Keratinocyte (primary cell): ENCODE data around the gene AFF2. TPM values are rescaled to one million over a fixed set of nuclear protein-coding genes. Genes with fewer than 3 reads are reported as not detected.

Experiments
- DNase-seq: peaks from one replicate; pipeline ENCODE4 v3.0.0-alpha.2; 2011; ENCODE audit warnings: low read depth, missing footprints, low spot score
- FAIRE-seq: peaks from 2 replicates; lab custom pipeline; 2011; peaks lifted over from hg19 to GRCh38; lab: Jason Lieb, UNC
- H2AFZ ChIP-seq: 2 replicates; pipeline ENCODE4 v1.6.0; 2012; ENCODE audit warnings: low read length, control low read depth, inconsistent platforms; ENCODE audit not compliant: control insufficient read depth
- H3K27ac ChIP-seq: 2 replicates; pipeline ENCODE4 v1.5.1; 2011; ENCODE audit warnings: low read length; ENCODE audit not compliant: control insufficient read depth, insufficient read depth
- H3K27me3 ChIP-seq: 3 replicates; pipeline ENCODE4 v1.6.0; 2011; ENCODE audit warnings: low read length; ENCODE audit not compliant: control insufficient read depth, insufficient read depth; ENCODE audit errors: extremely low read depth
- H3K36me3 ChIP-seq, 2 experiments: 2 replicates in 1 of 2; 3 replicates in 1 of 2; pipeline ENCODE4 v1.5.1; 2011; ENCODE audit warnings: low read length in 2 of 2, mild to moderate bottlenecking in 1 of 2; ENCODE audit not compliant: control insufficient read depth in 2 of 2, insufficient read depth in 2 of 2; ENCODE audit errors: extremely low read depth in 1 of 2
- H3K4me1 ChIP-seq: 3 replicates; pipeline ENCODE4 v1.5.1; 2011; ENCODE audit warnings: low read length; ENCODE audit not compliant: control insufficient read depth, insufficient read depth; ENCODE audit errors: extremely low read depth
- H3K4me2 ChIP-seq: 3 replicates; pipeline ENCODE4 v1.6.0; 2011; ENCODE audit warnings: low read depth, low read length; ENCODE audit not compliant: control insufficient read depth, insufficient read depth; ENCODE audit errors: extremely low read depth
- H3K4me3 ChIP-seq, 3 experiments: fragments of 200-600 bp in 1 of 3; sonication (generic) in 1 of 3; 2 replicates in 2 of 3; 3 replicates in 1 of 3; pipeline ENCODE4 v1.5.1; 2011 to 2016; ENCODE audit warnings: low read length in 3 of 3, mild to moderate bottlenecking in 3 of 3, control low read depth in 2 of 3, inconsistent platforms in 1 of 3, low read depth in 1 of 3, mixed read lengths in 1 of 3, mixed run types in 1 of 3, moderate library complexity in 1 of 3; ENCODE audit not compliant: control insufficient read depth in 2 of 3, insufficient read depth in 2 of 3; ENCODE audit errors: extremely low read depth in 1 of 3
- H3K79me2 ChIP-seq: 2 replicates; pipeline ENCODE4 v1.6.0; 2012; ENCODE audit warnings: low read length; ENCODE audit not compliant: control insufficient read depth, insufficient read depth
- H3K9ac ChIP-seq: 3 replicates; pipeline ENCODE4 v1.6.0; 2011; ENCODE audit warnings: low read length; ENCODE audit not compliant: control insufficient read depth, insufficient read depth; ENCODE audit errors: extremely low read depth
- H3K9me1 ChIP-seq: 3 replicates; pipeline ENCODE4 v1.6.0; 2011; ENCODE audit warnings: low read length; ENCODE audit not compliant: control insufficient read depth, insufficient read depth; ENCODE audit errors: extremely low read depth
- H3K9me3 ChIP-seq: 2 replicates; pipeline ENCODE4 v1.5.1; 2012; ENCODE audit warnings: low read depth, low read length; ENCODE audit not compliant: control insufficient read depth
- H4K20me1 ChIP-seq: 3 replicates; pipeline ENCODE4 v1.6.0; 2011; ENCODE audit warnings: low read length; ENCODE audit not compliant: control insufficient read depth, insufficient read depth; ENCODE audit errors: extremely low read depth
- EZH2 ChIP-seq: IDR thresholded peaks from one replicate; pipeline ENCODE4 v1.6.1; 2012; ENCODE audit warnings: inconsistent platforms, mild to moderate bottlenecking, low read length, moderate library complexity
- dilution Hi-C: fragments of 300-500 bp; cut with MboI; formaldehyde crosslinking; loops from one replicate; pipeline ENCODE4 v1.7.0; 2020; ENCODE audit warnings: low sequenced_read_pairs; ENCODE audit not compliant: extremely low pct_ligation_motif_present
- polyA plus RNA-seq, 5 experiments: library from polyadenylated mRNA; depleted of rRNA in 3 of 5; stranded (reverse) in 3 of 5; stranded (forward) in 1 of 5; unstranded in 1 of 5; fragments of >200 nt; gene quantifications; 1 replicate in 1 of 5; 2 replicates in 3 of 5; 3 replicates in 1 of 5; pipeline versions ENCODE4 v1.2.1 to v1.2.3, GENCODE V29; 2011 to 2012; ENCODE audit warnings: missing spikeins in 2 of 5, low read depth in 1 of 5, low replicate concordance in 1 of 5
- TF ChIP-seq, protein P1 (sequence below), 3 experiments: IDR thresholded peaks in 1 of 3; conservative IDR thresholded peaks in 1 of 3; optimal IDR thresholded peaks in 1 of 3; 2 replicates in 2 of 3; 3 replicates in 1 of 3; pipeline versions ENCODE3 to v1.5.1; 2011; ENCODE audit warnings: low read length in 3 of 3, mild to moderate bottlenecking in 3 of 3, moderate library complexity in 2 of 3, control low read depth in 1 of 3, inconsistent platforms in 1 of 3; ENCODE audit not compliant: insufficient read depth in 2 of 3; ENCODE audit errors: extremely low read depth in 1 of 3

The AFF2 gene
- polyA plus RNA-seq, 1 donor (not counting 4 experiments of a cell fraction or from before 2014, with no cell fraction given), result 0.01 TPM

DNA sequence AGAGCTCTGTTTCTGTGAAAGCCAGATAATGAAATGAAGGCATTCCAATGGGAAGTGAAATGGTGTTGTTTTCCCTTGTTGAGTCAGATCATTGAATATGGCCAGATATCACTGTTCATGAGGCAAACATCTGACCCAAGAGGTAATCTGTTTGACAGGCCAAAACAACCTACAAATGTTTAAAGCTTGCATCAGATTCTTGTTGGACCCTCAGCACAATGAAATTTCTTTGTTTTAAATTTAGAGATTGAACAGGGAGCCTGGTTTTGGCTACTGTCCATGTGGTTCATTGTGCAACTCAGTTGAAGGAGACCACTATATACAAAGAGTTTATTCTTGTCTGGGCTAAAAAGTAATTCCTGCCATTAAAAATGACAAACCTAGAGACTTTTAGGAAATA, 159.1 kb downstream of the AFF2 start:
- Histone ChIP-seq H2AFZ (no peak overlapping the region), H3K9me1 (no peaks in the 10 kb centered on the region), H3K27me3 (no peaks in the 10 kb centered on the region), H3K79me2 (no peaks in the 10 kb centered on the region), H3K27ac (no peak overlapping the region), H3K9ac (no peak overlapping the region), H3K4me2 (no peak overlapping the region), H3K4me1 (no peaks in the 10 kb centered on the region), H3K9me3 (peaks cover 2% of the 10 kb centered on the region), H4K20me1 (no peaks in the 10 kb centered on the region), H3K36me3 (no peaks in the 10 kb centered on the region), H3K4me3 (no peak overlapping the region)
- TF ChIP-seq EZH2, result no peak
- TF ChIP-seq, protein P1, sequence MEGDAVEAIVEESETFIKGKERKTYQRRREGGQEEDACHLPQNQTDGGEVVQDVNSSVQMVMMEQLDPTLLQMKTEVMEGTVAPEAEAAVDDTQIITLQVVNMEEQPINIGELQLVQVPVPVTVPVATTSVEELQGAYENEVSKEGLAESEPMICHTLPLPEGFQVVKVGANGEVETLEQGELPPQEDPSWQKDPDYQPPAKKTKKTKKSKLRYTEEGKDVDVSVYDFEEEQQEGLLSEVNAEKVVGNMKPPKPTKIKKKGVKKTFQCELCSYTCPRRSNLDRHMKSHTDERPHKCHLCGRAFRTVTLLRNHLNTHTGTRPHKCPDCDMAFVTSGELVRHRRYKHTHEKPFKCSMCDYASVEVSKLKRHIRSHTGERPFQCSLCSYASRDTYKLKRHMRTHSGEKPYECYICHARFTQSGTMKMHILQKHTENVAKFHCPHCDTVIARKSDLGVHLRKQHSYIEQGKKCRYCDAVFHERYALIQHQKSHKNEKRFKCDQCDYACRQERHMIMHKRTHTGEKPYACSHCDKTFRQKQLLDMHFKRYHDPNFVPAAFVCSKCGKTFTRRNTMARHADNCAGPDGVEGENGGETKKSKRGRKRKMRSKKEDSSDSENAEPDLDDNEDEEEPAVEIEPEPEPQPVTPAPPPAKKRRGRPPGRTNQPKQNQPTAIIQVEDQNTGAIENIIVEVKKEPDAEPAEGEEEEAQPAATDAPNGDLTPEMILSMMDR (optimal IDR thresholded peaks at IDR 0.05 in 1 of 3, IDR thresholded peaks at IDR 0.05 in 1 of 3, conservative IDR thresholded peaks at IDR 0.05 in 1 of 3; ENCODE audit: extremely low read depth in 1 of 3, insufficient read depth in 2 of 3, low read length in 3 of 3), result no peak
- DNase-seq, result no peak
- dilution Hi-C loops, result no loop called here
- no peak for FAIRE-seq

DNA sequence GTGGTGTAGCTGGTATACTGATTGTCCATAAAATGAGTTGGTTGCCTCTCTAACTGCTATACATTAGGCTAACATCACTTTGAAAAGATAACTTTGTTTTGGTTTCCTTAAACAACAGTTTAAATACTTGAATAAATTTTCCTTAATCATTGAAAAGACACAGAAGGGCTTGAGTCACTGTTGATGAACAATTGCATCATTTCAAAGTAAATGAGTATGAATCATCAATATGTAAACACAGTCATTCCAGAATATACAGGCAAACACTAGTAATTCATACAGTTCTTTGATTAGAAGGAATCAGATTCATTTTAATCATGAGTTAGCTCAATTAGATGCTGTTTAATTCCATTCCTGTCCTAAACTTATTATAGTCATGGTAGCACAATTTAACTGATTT, 160.6 kb downstream of the AFF2 start:
- no peaks in the 10 kb centered on the region for H3K4me1 ChIP-seq
- TF ChIP-seq EZH2, result no peak
- H3K27me3 ChIP-seq, result no peaks in the 10 kb centered on the region
- dilution Hi-C loops, result no loop called here
- H3K9ac ChIP-seq, result no peak overlapping the region
- no peak overlapping the region for H3K4me3 ChIP-seq
- FAIRE-seq, result no peak
- no peak overlapping the region for H3K27ac ChIP-seq
- no peaks in the 10 kb centered on the region for H3K79me2 ChIP-seq
- no peak overlapping the region for H3K4me2 ChIP-seq
- H3K9me1 ChIP-seq, result no peaks in the 10 kb centered on the region
- no peak overlapping the region for H2AFZ ChIP-seq
- no peaks in the 10 kb centered on the region for H4K20me1 ChIP-seq
- H3K36me3 ChIP-seq, result no peaks in the 10 kb centered on the region
- H3K9me3 ChIP-seq, result no peaks in the 10 kb centered on the region
- DNase-seq, result no peak

DNA sequence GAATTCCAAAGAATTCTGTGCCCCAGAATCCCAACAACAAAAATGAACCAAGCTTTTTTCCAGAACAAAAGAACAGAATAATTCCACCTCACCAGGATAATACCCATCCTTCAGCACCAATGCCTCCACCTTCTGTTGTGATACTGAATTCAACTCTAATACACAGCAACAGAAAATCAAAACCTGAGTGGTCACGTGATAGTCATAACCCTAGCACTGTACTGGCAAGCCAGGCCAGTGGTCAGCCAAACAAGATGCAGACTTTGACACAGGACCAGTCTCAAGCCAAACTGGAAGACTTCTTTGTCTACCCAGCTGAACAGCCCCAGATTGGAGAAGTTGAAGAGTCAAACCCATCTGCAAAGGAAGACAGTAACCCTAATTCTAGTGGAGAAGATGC, 161.6 kb downstream of the AFF2 start:
- H3K36me3 ChIP-seq, result no peaks in the 10 kb centered on the region
- FAIRE-seq (no peak), DNase-seq (no peak)
- H3K27ac ChIP-seq, result no peak overlapping the region
- no peaks in the 10 kb centered on the region for H4K20me1 ChIP-seq
- no peaks in the 10 kb centered on the region for H3K4me1 ChIP-seq
- H3K79me2 ChIP-seq, result no peaks in the 10 kb centered on the region
- no peaks in the 10 kb centered on the region for H3K9me1 ChIP-seq
- dilution Hi-C loops, result no loop called here
- no peak overlapping the region for H2AFZ ChIP-seq
- H3K9ac ChIP-seq, result no peak overlapping the region
- no peaks in the 10 kb centered on the region for H3K27me3 ChIP-seq
- H3K9me3 ChIP-seq, result no peaks in the 10 kb centered on the region
- H3K4me2 ChIP-seq, result no peak overlapping the region
- no peak overlapping the region for H3K4me3 ChIP-seq
- TF ChIP-seq, protein P1 (optimal IDR thresholded peaks at IDR 0.05 in 1 of 3, IDR thresholded peaks at IDR 0.05 in 1 of 3, conservative IDR thresholded peaks at IDR 0.05 in 1 of 3; ENCODE audit: extremely low read depth in 1 of 3, insufficient read depth in 2 of 3, low read length in 3 of 3), result no peak
- no peak for TF ChIP-seq EZH2
